Activated CD8-positive, alpha-beta T cell treated with anti-CD3 and anti-CD28 coated beads for 36 hours (primary cell): ENCODE results near the gene ACOX1. TPM values are rescaled to one million over a fixed set of nuclear protein-coding genes. Genes with fewer than 3 reads are reported as not detected.

Source experiments
- ATAC-seq: fragments of 200-7000 bp; cut with Tn5 transposase; one replicate; pipeline ENCODE4 v1.10.0; 2021; ENCODE audit warnings: mild to moderate bottlenecking, moderate library complexity
- CTCF ChIA-PET: fragments of 350-600 bp; sonication (Branson Sonifier 250); formaldehyde crosslinking; loops from one replicate; lab custom pipeline; 2021; ENCODE audit warnings: antibody characterized with exemption; lab: Charles Lee
- POLR2A ChIA-PET: fragments of 350-600 bp; sonication (Branson Sonifier 250); formaldehyde crosslinking; loops from one replicate; lab custom pipeline; 2021; ENCODE audit warnings: antibody characterized with exemption; lab: Charles Lee
- DNase-seq: peaks from one replicate; pipeline ENCODE4 v3.0.0-alpha.2; 2020
- H3K27ac Mint-ChIP-seq: one replicate; pipeline ENCODE4 v1.8.0; 2021; ENCODE audit warnings: mild to moderate bottlenecking, mixed read lengths
- H3K27me3 Mint-ChIP-seq: one replicate; pipeline ENCODE4 v1.8.0; 2021; ENCODE audit warnings: mixed read lengths
- H3K36me3 Mint-ChIP-seq: one replicate; pipeline ENCODE4 v1.8.0; 2021; ENCODE audit warnings: low read depth, mixed read lengths
- H3K4me1 Mint-ChIP-seq: one replicate; pipeline ENCODE4 v1.8.0; 2021; ENCODE audit warnings: low read depth, mixed read lengths
- H3K4me3 Mint-ChIP-seq: one replicate; pipeline ENCODE4 v1.8.0; 2021; ENCODE audit warnings: mild to moderate bottlenecking, moderate library complexity, mixed read lengths
- H3K9me3 Mint-ChIP-seq: one replicate; pipeline ENCODE4 v1.8.0; 2021; ENCODE audit warnings: mixed read lengths
- intact Hi-C: fragments of 100-400 bp; cut with micrococcal nuclease; formaldehyde crosslinking; loops from one replicate; pipeline ENCODE4 v1.10.0; 2022
- total RNA-seq, 2 experiments: library from RNA; stranded (reverse); gene quantifications; one replicate each; pipeline ENCODE4 v1.2.3, GENCODE V29; 2021
- TF ChIP-seq, protein P1 (sequence below): fragments of 200-600 bp; IDR thresholded peaks from one replicate; pipeline ENCODE4 v1.8.0; 2022; ENCODE audit warnings: antibody characterized with exemption, mild to moderate bottlenecking

Gene ACOX1
- total RNA-seq, 2 experiments from 2014 or later: 23.0 to 24.1 TPM

GRCh38 chr17:76003915-76004314 is 24.9 kb upstream of the ACOX1 start:
- intact Hi-C loops: loop anchor here (5.0 kb wide), 1 partner anchor 97 kb away; no protein-coding TSS in a partner anchor
- POLR2A ChIA-PET: no interaction called here
- no peaks in the 10 kb centered on the region for H3K36me3 Mint-ChIP-seq

GRCh38 chr17:76002100-76002499 is 23.1 kb upstream of the ACOX1 start:
- Mint-ChIP-seq H3K4me1 (peaks cover 6% of the 10 kb centered on the region), H3K36me3 (no peaks in the 10 kb centered on the region), H3K27ac (no peak overlapping the region), H3K27me3 (no peaks in the 10 kb centered on the region), H3K4me3 (no peak overlapping the region), H3K9me3 (no peaks in the 10 kb centered on the region)
- ChIA-PET POLR2A (interaction anchor here (1.3 kb wide), 1 partner anchor 22 kb away, joined by 3 read pairs; no protein-coding TSS in a partner anchor), CTCF (interaction anchor here (0.9 to 15.1 kb wide), 8 partner anchors 11 to 156 kb away, joined by 3 to 165 read pairs (median 4); partner anchors contain the start of gene MRPL38)
- ATAC-seq (no peak), DNase-seq (no peak)
- TF ChIP-seq, protein P1, sequence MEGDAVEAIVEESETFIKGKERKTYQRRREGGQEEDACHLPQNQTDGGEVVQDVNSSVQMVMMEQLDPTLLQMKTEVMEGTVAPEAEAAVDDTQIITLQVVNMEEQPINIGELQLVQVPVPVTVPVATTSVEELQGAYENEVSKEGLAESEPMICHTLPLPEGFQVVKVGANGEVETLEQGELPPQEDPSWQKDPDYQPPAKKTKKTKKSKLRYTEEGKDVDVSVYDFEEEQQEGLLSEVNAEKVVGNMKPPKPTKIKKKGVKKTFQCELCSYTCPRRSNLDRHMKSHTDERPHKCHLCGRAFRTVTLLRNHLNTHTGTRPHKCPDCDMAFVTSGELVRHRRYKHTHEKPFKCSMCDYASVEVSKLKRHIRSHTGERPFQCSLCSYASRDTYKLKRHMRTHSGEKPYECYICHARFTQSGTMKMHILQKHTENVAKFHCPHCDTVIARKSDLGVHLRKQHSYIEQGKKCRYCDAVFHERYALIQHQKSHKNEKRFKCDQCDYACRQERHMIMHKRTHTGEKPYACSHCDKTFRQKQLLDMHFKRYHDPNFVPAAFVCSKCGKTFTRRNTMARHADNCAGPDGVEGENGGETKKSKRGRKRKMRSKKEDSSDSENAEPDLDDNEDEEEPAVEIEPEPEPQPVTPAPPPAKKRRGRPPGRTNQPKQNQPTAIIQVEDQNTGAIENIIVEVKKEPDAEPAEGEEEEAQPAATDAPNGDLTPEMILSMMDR: no peak
- intact Hi-C loops: loop anchor here (5.0 kb wide), 1 partner anchor 95 kb away; no protein-coding TSS in a partner anchor

More at GRCh38 chr17:76003915-76004314, 24.9 kb upstream of the ACOX1 start:
- Mint-ChIP-seq H3K27me3 (no peaks in the 10 kb centered on the region), H3K9me3 (no peaks in the 10 kb centered on the region), H3K4me3 (no peak overlapping the region), H3K4me1 (no peaks in the 10 kb centered on the region), H3K27ac (no peak overlapping the region)
- TF ChIP-seq, protein P1: no peak
- DNase-seq: no peak
- CTCF ChIA-PET: interaction anchor here (0.7 to 15.1 kb wide), 12 partner anchors 7 to 127 kb away, joined by 3 to 165 read pairs (median 6); partner anchors contain the start of gene MRPL38
- no peak for ATAC-seq

GRCh38 chr17:76000755-76001521 is 22.0 kb upstream of the ACOX1 start, which contains the start of gene CDK3:
CDK3 (plus strand) TSS chr17:76000855; CDS start chr17:76001426, 571 bp downstream.
- no peaks in the 10 kb centered on the region for H3K36me3 Mint-ChIP-seq
- TF ChIP-seq, protein P1: peak; percentile 56
- ChIA-PET POLR2A (no interaction called here), CTCF (interaction anchor here (0.7 to 15.1 kb wide), 23 partner anchors 12 to 279 kb away, joined by 3 to 165 read pairs (median 5); partner anchors contain the start of genes ACOX1, FBF1, MRPL38 and TEN1)
- H3K9me3 Mint-ChIP-seq: no peaks in the 10 kb centered on the region
- H3K4me3 Mint-ChIP-seq: no peak within 1 kb of the TSS
- DNase-seq: no peak
- no peak for ATAC-seq
- H3K27ac Mint-ChIP-seq: no peak within 1 kb of the TSS
- H3K4me1 Mint-ChIP-seq: peaks cover 14% of the 10 kb centered on the region
- H3K27me3 Mint-ChIP-seq: no peaks in the 10 kb centered on the region
- intact Hi-C loops: loop anchor here (5.0 kb wide), 1 partner anchor 94 kb away; no protein-coding TSS in a partner anchor

DNA sequence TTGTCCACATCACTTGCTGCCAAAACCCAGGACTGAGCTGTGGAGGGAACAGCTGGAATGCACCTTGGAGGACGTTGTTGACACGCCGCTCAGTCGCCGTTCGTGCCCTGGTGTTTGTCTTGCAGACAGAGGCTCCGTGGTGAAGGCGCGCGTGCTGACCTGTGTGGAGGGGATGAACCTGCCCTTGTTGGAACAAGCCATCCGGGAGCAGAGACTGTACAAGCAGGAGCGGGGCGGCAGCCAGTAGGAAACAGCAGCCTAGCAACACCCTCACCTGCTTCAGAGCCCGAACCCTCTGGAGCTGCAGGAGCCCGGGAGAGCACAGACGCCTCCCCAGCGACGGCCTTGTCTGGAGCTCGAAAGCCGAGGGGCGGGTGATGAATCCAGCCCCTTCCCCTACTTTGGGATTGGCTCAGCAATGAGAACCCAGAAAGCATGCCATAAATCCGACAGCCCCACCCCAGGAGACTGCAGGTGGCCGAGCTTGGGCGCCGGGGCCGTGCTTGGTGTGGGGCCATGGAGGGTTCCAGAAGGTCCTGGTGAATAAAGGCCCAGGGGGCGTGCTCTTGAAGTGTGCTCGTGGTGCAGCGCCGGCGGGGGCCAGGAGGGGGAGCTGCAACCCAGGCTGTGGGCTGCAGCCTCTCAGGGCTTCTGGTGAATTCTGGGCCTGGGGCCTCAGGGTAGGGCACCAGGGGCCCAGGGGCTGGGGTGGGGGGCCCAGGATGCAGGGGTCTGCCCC is 21.2 kb upstream of the ACOX1 start:
- POLR2A ChIA-PET: interaction anchor here (1.2 kb wide), 1 partner anchor 54 kb away, joined by 5 read pairs; no protein-coding TSS in a partner anchor
- intact Hi-C loops: loop anchor here (5.0 kb wide), 1 partner anchor 93 kb away; no protein-coding TSS in a partner anchor
- TF ChIP-seq, protein P1: peak; percentile 86

More for the DNA sequence above, 21.2 kb upstream of the ACOX1 start:
- no peak overlapping the region for H3K4me3 Mint-ChIP-seq
- H3K9me3 Mint-ChIP-seq: no peaks in the 10 kb centered on the region
- no peaks in the 10 kb centered on the region for H3K36me3 Mint-ChIP-seq
- H3K27ac Mint-ChIP-seq: no peak overlapping the region
- no peaks in the 10 kb centered on the region for H3K27me3 Mint-ChIP-seq
- H3K4me1 Mint-ChIP-seq: peaks cover 14% of the 10 kb centered on the region
- DNase-seq: peak; percentile 83
- ATAC-seq: peak; percentile 93
- CTCF ChIA-PET: interaction anchor here (0.6 to 15.1 kb wide), 30 partner anchors 9 to 351 kb away, joined by 3 to 165 read pairs (median 4); partner anchors contain the start of genes ACOX1, FBF1, MRPL38 and TEN1
